ENCODE data around the gene ADAMTS3.

- TF ChIP-seq CTCF (IDR thresholded peaks at IDR 0.05) (no peak), POLR2A (IDR thresholded peaks at IDR 0.05) (no peak)
These were observed 136.7 kb downstream of the ADAMTS3 start for GRCh38 chr4:72432282-72432681.

All from thyroid gland (tissue), 4 donors.